MM.1S (cell line): ENCODE results near the gene TLK1.

Source experiments
- DNase-seq: peaks from one replicate; pipeline ENCODE4 v3.0.0-alpha.2; 2015
- H2AFZ ChIP-seq: fragments of 300-600 bp; sonication (generic); 2 replicates; pipeline ENCODE4 v1.6.0; 2016; ENCODE audit warnings: antibody characterized with exemption, low read length
- H3F3A ChIP-seq: fragments of 300-600 bp; sonication (generic); 2 replicates; pipeline ENCODE4 v1.6.1; 2016; ENCODE audit warnings: mild to moderate bottlenecking, antibody characterized with exemption, low read length, moderate library complexity, mixed read lengths; ENCODE audit not compliant: insufficient read depth
- H3K27ac ChIP-seq: fragments of 300-600 bp; sonication (generic); 2 replicates; pipeline ENCODE4 v1.5.1; 2016; ENCODE audit warnings: mild to moderate bottlenecking, low read length
- H3K27me3 ChIP-seq: fragments of 300-600 bp; sonication (generic); replicated peaks from 2 replicates; pipeline ENCODE4 v1.6.0; 2016; ENCODE audit warnings: low read length; ENCODE audit not compliant: insufficient read depth
- H3K36me3 ChIP-seq: fragments of 300-600 bp; sonication (generic); replicated peaks from 2 replicates; pipeline ENCODE4 v1.6.1; 2016; ENCODE audit warnings: mild to moderate bottlenecking, low read length, mixed read lengths; ENCODE audit not compliant: insufficient read depth
- H3K4me1 ChIP-seq: fragments of 300-600 bp; sonication (generic); 2 replicates; pipeline ENCODE4 v1.6.1; 2016; ENCODE audit warnings: low read length, mixed read lengths
- H3K4me2 ChIP-seq: fragments of 300-600 bp; sonication (generic); 2 replicates; pipeline ENCODE4 v1.6.0; 2016; ENCODE audit warnings: low read depth, low read length
- H3K4me3 ChIP-seq: fragments of 300-600 bp; sonication (generic); 2 replicates; pipeline ENCODE4 v1.5.1; 2016; ENCODE audit warnings: low read length, mixed read lengths
- H3K79me2 ChIP-seq: fragments of 300-600 bp; sonication (generic); 2 replicates; pipeline ENCODE4 v1.6.1; 2016; ENCODE audit warnings: mixed run types, low read length, mixed read lengths
- H3K9ac ChIP-seq: fragments of 300-600 bp; sonication (generic); 2 replicates; pipeline ENCODE4 v1.6.1; 2016; ENCODE audit warnings: low read length, mixed read lengths
- H3K9me2 ChIP-seq: fragments of 300-600 bp; sonication (generic); replicated peaks from 2 replicates; pipeline ENCODE4 v1.6.1; 2016; ENCODE audit warnings: mild to moderate bottlenecking, low read length, mixed read lengths; ENCODE audit not compliant: insufficient read depth
- H3K9me3 ChIP-seq: fragments of 300-600 bp; sonication (generic); replicated peaks from 2 replicates; pipeline ENCODE4 v1.6.1; 2016; ENCODE audit warnings: mild to moderate bottlenecking, low read length, mixed read lengths; ENCODE audit not compliant: insufficient read depth
- H4K20me1 ChIP-seq: fragments of 300-600 bp; sonication (generic); 2 replicates; pipeline ENCODE4 v1.6.1; 2016; ENCODE audit warnings: mild to moderate bottlenecking, low read length, moderate library complexity, mixed read lengths; ENCODE audit not compliant: insufficient read depth
- EZH2 ChIP-seq: fragments of 300-600 bp; sonication (generic); optimal IDR thresholded peaks from 2 replicates; pipeline ENCODE3; 2017; ENCODE audit warnings: low read depth, mild to moderate bottlenecking, antibody characterized with exemption, low read length, mixed read lengths
- EZH2phosphoT487 ChIP-seq: fragments of 300-600 bp; sonication (generic); IDR thresholded peaks from 2 replicates; pipeline ENCODE4 v1.6.1; 2018; ENCODE audit warnings: antibody characterized with exemption, low read length
- TF ChIP-seq, protein P1 (sequence below): fragments of 300-600 bp; sonication (generic); IDR thresholded peaks from 2 replicates; pipeline ENCODE4 v1.5.1; 2016; ENCODE audit warnings: antibody characterized with exemption, low read length, mixed read lengths

The TLK1 gene

DNA sequence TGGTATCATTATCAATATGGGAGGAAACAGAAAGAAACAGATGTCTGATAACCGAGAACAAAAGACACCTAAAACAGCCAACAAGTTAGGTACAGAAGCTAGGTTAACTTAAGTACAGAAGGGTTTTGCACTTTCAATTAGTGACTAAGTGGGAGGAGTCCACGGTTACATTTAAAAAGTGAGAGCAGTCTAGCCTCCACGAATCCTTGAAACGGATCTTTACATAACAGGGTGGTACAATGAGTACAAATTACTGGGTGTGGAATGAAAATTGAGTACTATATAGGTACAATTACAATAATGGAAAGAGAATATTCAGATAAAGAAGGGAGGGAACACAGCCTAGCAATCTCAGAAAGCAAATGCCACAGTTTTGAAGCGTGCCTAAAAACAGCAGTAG lies 76.6 kb downstream of the TLK1 start:
- Histone ChIP-seq H2AFZ (no peak overlapping the region), H3K27me3 (no peaks in the 10 kb centered on the region), H3K27ac (no peak overlapping the region), H3K9ac (no peak overlapping the region), H3K9me3 (no peaks in the 10 kb centered on the region), H3K79me2 (peaks cover 60% of the 10 kb centered on the region), H3K9me2 (no peaks in the 10 kb centered on the region), H3K36me3 (no peaks in the 10 kb centered on the region), H3K4me3 (no peak overlapping the region), H4K20me1 (no peaks in the 10 kb centered on the region), H3K4me2 (no peak overlapping the region), H3K4me1 (no peaks in the 10 kb centered on the region), H3F3A (no peaks in the 10 kb centered on the region)
- no peak for DNase-seq
- TF ChIP-seq, protein P1, sequence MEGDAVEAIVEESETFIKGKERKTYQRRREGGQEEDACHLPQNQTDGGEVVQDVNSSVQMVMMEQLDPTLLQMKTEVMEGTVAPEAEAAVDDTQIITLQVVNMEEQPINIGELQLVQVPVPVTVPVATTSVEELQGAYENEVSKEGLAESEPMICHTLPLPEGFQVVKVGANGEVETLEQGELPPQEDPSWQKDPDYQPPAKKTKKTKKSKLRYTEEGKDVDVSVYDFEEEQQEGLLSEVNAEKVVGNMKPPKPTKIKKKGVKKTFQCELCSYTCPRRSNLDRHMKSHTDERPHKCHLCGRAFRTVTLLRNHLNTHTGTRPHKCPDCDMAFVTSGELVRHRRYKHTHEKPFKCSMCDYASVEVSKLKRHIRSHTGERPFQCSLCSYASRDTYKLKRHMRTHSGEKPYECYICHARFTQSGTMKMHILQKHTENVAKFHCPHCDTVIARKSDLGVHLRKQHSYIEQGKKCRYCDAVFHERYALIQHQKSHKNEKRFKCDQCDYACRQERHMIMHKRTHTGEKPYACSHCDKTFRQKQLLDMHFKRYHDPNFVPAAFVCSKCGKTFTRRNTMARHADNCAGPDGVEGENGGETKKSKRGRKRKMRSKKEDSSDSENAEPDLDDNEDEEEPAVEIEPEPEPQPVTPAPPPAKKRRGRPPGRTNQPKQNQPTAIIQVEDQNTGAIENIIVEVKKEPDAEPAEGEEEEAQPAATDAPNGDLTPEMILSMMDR = no peak
- TF ChIP-seq EZH2phosphoT487 = no peak
- TF ChIP-seq EZH2 = no peak

DNA sequence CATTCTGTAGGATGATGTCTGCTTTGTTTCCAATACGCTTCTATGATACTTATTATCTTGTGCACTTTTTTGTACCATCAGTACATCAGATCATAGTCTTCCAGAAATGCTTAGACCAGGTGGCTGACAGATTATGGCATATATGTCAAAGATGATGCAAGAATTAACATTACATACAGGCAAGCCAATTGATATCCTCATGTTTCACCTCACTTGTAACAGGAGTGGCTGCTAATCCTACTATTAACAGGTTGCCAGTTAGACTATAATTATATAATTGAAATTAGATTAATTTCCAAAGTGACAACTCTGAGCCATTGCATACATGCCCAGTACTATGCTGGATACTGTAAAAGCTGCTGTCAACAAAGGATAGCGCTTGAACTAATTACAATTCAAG lies 77.2 kb downstream of the TLK1 start:
- H3K4me3 ChIP-seq = no peak overlapping the region
- TF ChIP-seq EZH2 = no peak
- TF ChIP-seq EZH2phosphoT487 = no peak
- TF ChIP-seq, protein P1 = no peak
- H3K4me1 ChIP-seq = no peaks in the 10 kb centered on the region
- H3K4me2 ChIP-seq = no peak overlapping the region
- H2AFZ ChIP-seq = no peak overlapping the region
- no peaks in the 10 kb centered on the region for H3K9me2 ChIP-seq
- no peak for DNase-seq
- no peaks in the 10 kb centered on the region for H3F3A ChIP-seq
- H3K27me3 ChIP-seq = no peaks in the 10 kb centered on the region
- no peaks in the 10 kb centered on the region for H3K9me3 ChIP-seq
- H4K20me1 ChIP-seq = no peaks in the 10 kb centered on the region
- H3K27ac ChIP-seq = no peak overlapping the region
- no peak overlapping the region for H3K9ac ChIP-seq
- H3K36me3 ChIP-seq = no peaks in the 10 kb centered on the region
- peaks cover 57% of the 10 kb centered on the region for H3K79me2 ChIP-seq

DNA sequence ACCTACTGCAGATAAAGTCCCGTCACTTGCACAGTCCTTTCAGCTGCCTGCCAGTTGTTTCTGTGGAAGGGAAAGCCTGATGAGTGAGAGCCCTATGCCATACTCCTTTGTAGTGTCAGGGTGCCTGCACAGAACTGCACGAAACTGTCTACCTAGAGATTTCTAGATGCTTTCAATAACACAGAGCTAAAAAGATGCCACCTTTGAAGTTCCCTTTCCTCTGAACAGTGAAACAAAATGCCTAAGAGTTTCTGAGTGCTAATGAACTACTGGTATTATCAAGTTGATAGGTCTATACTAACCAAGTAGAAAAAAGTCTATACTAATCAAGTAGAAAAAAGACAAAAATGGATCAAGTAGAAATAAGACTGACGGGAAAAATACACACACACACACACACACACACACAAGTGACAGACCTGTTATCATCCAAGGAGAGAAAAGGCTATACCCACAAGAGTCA lies 79.0 kb downstream of the TLK1 start:
- H3K9me2 ChIP-seq = no peaks in the 10 kb centered on the region
- no peaks in the 10 kb centered on the region for H3F3A ChIP-seq
- H2AFZ ChIP-seq = no peak overlapping the region
- H4K20me1 ChIP-seq = no peaks in the 10 kb centered on the region
- H3K9ac ChIP-seq = no peak overlapping the region
- no peak overlapping the region for H3K27ac ChIP-seq
- peaks cover 47% of the 10 kb centered on the region for H3K79me2 ChIP-seq
- no peak overlapping the region for H3K4me3 ChIP-seq
- no peak for DNase-seq
- no peaks in the 10 kb centered on the region for H3K27me3 ChIP-seq
- H3K4me2 ChIP-seq = no peak overlapping the region
- TF ChIP-seq, protein P1 = no peak
- no peak for TF ChIP-seq EZH2phosphoT487
- TF ChIP-seq EZH2 = no peak
- H3K9me3 ChIP-seq = no peaks in the 10 kb centered on the region
- no peaks in the 10 kb centered on the region for H3K4me1 ChIP-seq
- no peaks in the 10 kb centered on the region for H3K36me3 ChIP-seq
